ENCODE data around the gene NEU1. TPM values are rescaled to one million over a fixed set of nuclear protein-coding genes. Genes with fewer than 3 reads are reported as not detected.

NEU1 gene
- total RNA-seq, 2 experiments from 2014 or later: 12.4 to 12.9 TPM

DNA sequence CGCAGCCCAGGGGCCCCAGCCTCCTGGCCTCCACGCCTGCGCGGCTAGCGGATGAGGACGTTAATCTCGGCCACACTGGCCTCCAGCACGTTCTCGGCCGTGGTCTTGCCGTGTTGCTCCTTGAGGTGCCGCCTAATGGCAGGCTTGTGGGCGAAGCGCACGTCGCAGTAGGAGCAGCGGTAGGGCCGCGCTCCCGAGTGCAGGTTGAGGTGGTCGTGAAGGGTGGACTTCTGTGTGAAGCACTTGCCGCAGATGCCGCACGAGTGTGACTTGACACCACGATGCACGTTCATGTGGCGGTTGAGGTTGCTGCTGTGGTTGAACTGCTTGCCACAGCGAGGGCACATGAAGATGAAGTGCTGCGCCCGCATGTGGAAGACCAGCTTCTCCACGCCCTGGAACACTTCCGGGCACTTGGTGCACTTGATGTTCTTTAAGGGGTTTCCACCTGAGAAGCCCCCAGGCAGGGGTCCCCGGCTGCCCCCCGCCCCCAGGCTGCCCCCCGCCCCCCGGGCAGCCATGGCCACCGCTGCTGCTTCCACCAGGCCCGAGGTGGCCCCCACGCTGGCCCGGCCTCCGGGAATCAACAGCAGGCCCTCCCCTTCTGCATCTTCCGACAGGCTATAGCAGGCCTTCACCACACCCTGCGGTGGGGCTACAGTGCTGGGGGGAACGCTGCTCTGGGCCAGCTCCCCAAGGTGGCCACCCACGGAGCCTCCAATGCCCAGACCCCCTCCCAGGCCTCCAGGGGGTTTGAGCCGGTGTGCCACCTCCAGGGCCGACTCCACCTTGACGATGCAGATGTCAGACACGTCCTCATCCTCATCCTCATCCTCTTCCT lies 37.5 kb upstream of the NEU1 start:
- no peaks in the 10 kb centered on the region for H3K9me3 Mint-ChIP-seq
- peak overlapping the region; percentile 54 for H3K27ac Mint-ChIP-seq
- H3K4me3 Mint-ChIP-seq: peak overlapping the region; percentile 39
- peak; percentile 27 for DNase-seq
- H3K36me3 Mint-ChIP-seq: peaks cover 9% of the 10 kb centered on the region
- H3K4me1 Mint-ChIP-seq: peaks cover 32% of the 10 kb centered on the region
- peaks cover 6% of the 10 kb centered on the region for H3K27me3 Mint-ChIP-seq

DNA sequence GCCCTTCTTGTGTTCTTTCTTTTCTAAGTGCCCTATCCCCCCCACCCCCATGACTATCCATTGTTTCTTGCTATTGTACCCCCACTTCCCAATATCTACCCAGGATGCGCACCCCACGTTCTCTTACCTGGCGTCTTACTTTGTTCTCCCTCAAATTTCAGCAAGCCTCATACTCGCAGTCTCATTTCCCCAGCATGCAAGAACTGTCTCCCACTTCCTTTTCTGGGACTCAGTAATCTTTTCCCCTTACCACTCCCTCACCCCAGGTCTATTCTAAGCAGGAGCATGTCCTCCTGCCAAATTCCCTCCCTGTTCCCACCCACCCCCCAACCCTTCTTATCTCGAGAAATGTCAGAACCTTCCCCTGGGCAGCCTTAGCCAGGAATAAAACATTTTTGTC lies 36.6 kb upstream of the NEU1 start:
- DNase-seq: no peak
- H3K9me3 Mint-ChIP-seq: no peaks in the 10 kb centered on the region
- H3K4me1 Mint-ChIP-seq: peaks cover 32% of the 10 kb centered on the region
- H3K4me3 Mint-ChIP-seq: peak overlapping the region; percentile 61
- H3K36me3 Mint-ChIP-seq: peaks cover 9% of the 10 kb centered on the region
- peaks cover 6% of the 10 kb centered on the region for H3K27me3 Mint-ChIP-seq
- H3K27ac Mint-ChIP-seq: peak overlapping the region; percentile 40

DNA sequence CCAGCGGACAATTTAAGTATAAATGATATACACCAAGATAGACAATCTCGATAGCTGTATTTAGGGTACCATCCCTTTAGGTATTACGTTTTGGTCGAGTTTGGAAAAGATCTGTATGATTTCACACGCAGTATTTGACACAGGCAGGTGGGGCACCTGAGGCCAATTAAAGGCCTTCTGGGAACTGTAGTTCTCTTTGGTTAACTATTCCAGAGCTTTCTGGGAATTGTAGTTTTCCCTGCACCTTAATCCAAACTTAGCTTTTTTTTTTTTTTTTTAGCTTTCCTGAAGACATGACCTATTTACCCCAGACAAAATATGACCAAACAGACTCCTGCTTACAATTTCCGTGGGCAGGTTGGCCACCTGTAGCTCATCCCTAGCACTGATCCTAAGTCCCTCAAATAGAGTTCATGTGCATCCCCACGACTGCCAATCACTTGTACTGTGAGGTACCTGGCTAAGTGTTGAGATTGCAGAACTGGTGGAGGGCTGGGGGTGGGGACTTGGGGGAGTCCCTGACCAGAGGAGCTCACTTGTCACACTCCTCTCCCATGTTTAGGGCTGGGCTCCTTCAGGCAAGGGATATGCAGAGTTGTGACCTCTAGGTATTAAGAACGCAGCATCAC lies 35.9 kb upstream of the NEU1 start:
- Mint-ChIP-seq H3K27me3 (peaks cover 6% of the 10 kb centered on the region), H3K27ac (peak overlapping the region; percentile 97), H3K4me3 (peak overlapping the region; percentile 97), H3K36me3 (peaks cover 11% of the 10 kb centered on the region), H3K9me3 (no peaks in the 10 kb centered on the region), H3K4me1 (peaks cover 32% of the 10 kb centered on the region)
- peak; percentile 22 for DNase-seq

DNA sequence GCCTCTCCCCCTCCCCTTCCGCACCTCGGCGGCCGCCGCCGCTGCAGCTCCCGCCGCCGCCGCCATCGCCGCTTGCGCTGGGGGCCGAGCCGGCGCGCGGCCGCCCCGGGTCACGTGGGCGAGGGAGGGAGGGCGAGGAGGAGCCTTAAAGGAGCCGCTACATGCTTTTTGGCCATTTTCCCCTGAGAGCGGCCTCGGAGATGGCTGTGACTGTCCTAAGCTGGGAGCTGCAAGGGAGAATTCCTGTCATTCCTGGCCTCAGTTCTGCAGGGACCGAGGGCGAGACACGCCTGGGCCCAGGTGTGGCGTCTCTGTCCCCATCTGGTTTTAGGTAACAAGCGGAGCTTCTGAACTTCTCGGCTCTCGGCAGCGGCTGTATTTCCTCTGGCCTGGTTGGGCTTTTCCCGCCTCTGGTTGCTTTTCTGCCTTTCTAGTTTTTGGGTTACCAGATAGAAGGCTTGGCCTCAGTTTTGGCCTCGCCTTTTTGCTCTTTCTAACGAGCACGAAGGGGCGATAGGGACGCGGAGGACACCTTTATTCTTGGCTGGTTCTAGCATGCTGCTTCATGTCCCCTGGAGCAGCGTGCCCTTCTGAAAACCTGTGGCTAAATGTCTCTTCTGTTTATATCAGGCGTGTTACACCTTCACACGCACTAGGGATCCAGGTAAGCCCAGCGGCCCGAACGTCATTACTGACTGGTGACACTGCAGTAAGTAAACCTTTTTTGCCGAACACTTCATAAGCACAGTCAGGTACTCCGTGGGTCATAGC lies 35.2 kb upstream of the NEU1 start, which contains the start of gene EHMT2:
EHMT2 (minus strand) TSS at position 87 of the 771 bp plus-strand sequence; CDS start at position 66, 21 bp downstream.
- peaks cover 13% of the 10 kb centered on the region for H3K36me3 Mint-ChIP-seq
- peaks cover 4% of the 10 kb centered on the region for H3K27me3 Mint-ChIP-seq
- H3K9me3 Mint-ChIP-seq: no peaks in the 10 kb centered on the region
- peaks cover 30% of the 10 kb centered on the region for H3K4me1 Mint-ChIP-seq
- peak; percentile 92 for DNase-seq
- peak within 1 kb of the TSS; percentile 97 for H3K27ac Mint-ChIP-seq
- peak within 1 kb of the TSS; percentile 97 for H3K4me3 Mint-ChIP-seq

DNA sequence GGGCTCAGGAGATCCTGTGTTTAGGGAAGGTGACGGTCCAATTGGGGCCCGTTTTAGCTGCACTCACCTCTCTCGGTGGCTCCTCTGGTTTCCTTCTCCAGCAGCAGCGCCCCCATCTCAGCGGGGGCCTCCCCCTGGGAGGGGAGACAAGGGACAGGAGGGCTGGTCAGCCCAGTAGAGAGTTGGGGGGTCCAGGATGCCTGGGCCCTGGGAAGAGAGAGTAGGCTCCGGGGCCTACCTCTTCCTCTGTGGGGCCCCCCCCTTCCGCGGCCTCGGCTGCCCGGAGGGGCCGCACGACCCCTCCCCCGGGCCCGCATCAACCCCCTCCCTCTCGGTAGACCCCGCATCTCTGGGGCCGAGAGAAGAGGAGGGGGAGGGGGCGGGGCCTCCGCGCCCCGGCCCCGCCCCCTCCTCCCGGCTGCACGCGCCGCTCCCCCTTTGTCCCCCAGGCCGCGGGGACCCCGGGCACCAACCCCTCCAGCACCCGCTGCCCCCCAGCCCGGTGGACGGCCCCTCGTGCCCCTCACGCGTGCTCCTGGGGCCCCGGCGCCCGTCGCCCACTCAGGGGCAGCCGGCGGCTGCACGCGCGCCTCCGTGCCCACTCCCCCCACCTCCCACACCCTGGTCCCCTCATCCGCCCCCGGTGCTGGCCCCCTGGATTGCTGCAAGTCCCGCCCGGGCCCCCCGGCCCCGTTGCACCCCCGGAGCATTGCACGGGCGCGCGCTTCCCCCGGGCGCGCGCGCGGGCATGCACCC lies 34.4 kb upstream of the NEU1 start:
- no peak for DNase-seq
- Mint-ChIP-seq H3K36me3 (peaks cover 13% of the 10 kb centered on the region), H3K27me3 (no peaks in the 10 kb centered on the region), H3K4me3 (peak overlapping the region; percentile 86), H3K9me3 (no peaks in the 10 kb centered on the region), H3K27ac (peak overlapping the region; percentile 85), H3K4me1 (peaks cover 25% of the 10 kb centered on the region)

DNA sequence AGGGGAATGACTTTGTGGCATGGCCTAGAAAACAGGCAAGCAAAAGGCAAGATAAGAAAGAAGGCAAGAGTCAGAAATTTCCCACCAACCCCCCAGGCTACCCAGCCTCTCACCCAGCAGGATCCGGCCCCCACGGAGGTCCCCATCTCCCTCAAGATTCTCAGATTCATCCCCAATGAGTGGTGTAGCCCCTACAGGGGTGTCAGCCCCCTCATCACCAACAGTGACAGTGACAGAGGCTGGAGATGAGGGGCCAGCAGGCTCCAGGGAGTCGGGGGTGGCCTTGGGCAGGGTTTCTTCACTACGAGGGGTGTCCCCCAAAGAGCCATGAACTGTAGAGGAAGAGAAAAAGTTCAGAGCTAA lies 33.9 kb upstream of the NEU1 start:
- Mint-ChIP-seq H3K27me3 (no peaks in the 10 kb centered on the region), H3K4me1 (peaks cover 25% of the 10 kb centered on the region), H3K36me3 (peaks cover 13% of the 10 kb centered on the region), H3K27ac (peak overlapping the region; percentile 85), H3K4me3 (peak overlapping the region; percentile 86), H3K9me3 (no peaks in the 10 kb centered on the region)
- no peak for DNase-seq

DNA sequence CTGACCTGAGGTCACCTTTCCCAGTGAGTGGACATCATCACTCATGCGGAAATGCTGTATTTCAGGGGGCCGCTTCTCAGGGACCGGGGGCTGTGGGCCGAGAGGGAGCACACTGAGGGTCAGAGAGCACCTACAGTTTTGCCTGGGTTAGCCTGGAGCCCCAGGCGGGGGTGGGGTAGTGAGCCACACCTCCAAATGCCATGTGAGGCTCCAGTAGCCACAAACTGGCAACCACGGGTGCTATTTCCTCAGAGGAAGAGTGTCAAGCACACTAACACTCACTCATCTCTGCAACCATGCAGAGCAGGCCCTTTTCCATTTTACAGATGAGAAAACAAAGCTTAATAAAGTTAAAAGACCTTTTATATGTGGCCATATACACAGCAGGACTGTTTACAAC lies 30.2 kb upstream of the NEU1 start:
- Mint-ChIP-seq H3K4me3 (no peak overlapping the region), H3K36me3 (peaks cover 16% of the 10 kb centered on the region)

GRCh38 chr6:31889331-31889972 lies 26.8 kb upstream of the NEU1 start:
- Mint-ChIP-seq H3K36me3 (peaks cover 19% of the 10 kb centered on the region), H3K9me3 (no peaks in the 10 kb centered on the region), H3K27ac (no peak overlapping the region), H3K4me3 (no peak overlapping the region), H3K27me3 (no peaks in the 10 kb centered on the region), H3K4me1 (no peaks in the 10 kb centered on the region)
- no peak for DNase-seq

More for the DNA sequence above, 30.2 kb upstream of the NEU1 start:
- DNase-seq: no peak
- Mint-ChIP-seq H3K9me3 (no peaks in the 10 kb centered on the region), H3K27me3 (no peaks in the 10 kb centered on the region), H3K4me1 (peaks cover 9% of the 10 kb centered on the region), H3K27ac (no peak overlapping the region)

DNA sequence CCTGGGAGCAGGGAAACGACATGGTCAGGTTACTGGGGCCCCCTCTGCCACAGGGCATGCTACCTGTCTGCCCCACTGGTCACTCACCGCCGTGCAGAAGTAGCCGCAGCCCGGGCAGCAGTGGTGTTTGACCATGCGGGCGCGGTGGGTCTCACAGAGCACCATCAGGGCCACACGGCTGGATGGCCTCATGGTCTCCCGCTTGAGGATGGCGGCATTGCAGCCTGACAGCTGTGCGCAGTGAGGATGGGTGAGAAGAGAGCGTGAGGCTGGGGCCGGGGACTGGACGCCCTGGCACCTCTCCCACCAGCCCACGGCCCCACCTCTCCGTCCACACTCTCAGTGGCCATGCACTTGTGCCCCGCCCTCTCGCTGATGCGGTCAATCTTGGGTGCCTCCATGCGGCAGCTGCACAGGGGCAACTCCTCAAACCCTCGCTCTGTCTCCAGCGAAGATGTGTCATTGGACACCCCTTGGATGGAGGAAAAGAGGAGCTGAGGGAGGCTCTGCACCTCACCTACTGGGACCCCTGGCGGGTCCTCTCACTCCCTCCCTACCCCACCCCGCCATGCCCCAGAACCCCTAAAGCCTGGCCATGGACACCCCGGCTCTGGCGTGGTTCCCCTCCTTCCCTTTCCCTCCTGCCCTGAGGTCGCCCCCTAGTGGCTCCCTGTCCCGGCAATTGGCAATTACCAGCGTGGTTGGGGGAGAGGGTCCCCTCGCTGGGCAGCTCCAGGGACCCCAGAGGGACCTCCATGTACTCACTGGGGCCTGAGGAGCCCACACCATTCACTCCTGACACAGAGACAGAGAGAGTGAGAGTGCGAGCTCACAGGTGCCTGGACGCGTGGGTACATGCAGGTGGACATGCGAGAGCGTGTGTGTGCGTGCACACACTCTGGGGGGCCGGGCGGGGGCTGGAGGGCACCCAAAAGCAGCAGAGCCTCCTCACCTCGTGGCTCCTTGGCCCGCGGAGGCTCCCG lies 25.9 kb upstream of the NEU1 start:
- Mint-ChIP-seq H3K4me3 (no peak overlapping the region), H3K27ac (no peak overlapping the region), H3K36me3 (peaks cover 18% of the 10 kb centered on the region), H3K9me3 (no peaks in the 10 kb centered on the region), H3K27me3 (no peaks in the 10 kb centered on the region), H3K4me1 (no peaks in the 10 kb centered on the region)
- DNase-seq: peak; percentile 58

DNA sequence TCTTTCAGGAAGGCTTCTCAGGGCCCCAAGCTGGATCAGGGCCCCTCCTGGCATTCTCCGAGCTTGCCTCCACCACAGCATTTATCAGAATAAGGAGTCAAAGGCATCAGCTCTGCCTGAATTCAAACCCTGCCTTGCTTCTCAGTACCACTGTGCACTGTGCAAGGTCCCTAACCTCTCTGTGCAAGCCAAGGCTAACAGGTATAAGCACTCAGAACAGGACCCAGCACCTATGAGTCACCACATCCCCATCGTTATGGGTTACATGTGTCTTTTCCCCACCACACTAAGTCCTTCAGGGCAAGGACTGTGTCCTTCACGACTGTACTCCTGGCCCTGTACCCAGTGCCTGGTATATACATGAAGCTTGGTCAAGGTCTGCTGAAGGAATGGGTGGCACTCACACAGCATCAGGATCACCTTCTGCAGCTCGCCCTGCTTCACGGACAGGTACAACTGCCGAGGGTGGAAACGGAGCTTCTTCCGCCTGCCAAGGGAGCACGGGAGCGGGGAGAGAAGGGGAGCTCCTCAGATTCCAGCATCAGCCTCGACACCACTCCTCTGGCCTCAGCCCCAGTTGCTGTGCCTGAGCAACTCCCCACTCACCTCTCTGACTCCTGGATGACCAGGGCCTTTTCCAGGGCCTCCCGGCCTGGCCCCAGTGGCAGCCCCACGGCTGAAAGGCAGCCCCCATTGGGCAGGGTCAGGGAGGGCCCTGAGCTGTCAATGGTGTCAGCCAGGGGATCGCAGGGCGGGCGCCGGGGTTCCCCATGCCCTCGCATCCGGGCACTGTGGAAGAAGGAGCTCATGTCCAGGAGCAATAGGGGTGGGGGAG lies 24.8 kb upstream of the NEU1 start:
- Mint-ChIP-seq H3K27me3 (no peaks in the 10 kb centered on the region), H3K4me3 (no peak overlapping the region), H3K4me1 (no peaks in the 10 kb centered on the region), H3K36me3 (peaks cover 15% of the 10 kb centered on the region), H3K27ac (no peak overlapping the region), H3K9me3 (no peaks in the 10 kb centered on the region)
- DNase-seq: no peak

- Mint-ChIP-seq H3K9me3 (no peaks in the 10 kb centered on the region), H3K27me3 (no peaks in the 10 kb centered on the region), H3K4me3 (no peak overlapping the region), H3K4me1 (no peaks in the 10 kb centered on the region), H3K36me3 (peaks cover 15% of the 10 kb centered on the region), H3K27ac (no peak overlapping the region)
- no peak for DNase-seq
Measured at GRCh38 chr6:31886541-31886991, 23.9 kb upstream of the NEU1 start.

DNA sequence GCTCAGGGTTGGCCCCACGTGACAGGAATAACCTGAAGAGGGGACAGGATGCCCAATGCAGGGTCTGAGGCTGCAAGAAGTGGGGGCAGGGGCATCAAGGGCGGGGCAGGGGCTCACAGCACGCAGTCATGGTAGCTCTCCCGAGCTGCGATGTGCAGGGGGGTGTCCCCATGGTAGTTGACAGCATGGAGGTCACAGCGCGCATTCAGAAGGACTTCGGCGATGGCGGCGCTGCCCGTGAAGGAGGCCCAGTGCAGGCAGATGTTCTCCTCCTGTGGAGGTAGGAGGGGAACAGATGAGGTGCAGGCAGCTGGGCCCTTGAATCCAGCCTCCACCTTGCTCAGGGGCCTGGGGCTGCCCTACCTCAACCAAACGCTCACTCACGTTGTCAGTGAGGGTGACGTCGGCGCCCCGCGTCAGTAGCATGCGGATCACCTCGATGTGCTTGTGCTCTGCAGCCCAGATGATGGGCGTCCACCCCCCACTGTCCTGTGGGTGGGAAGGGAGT lies 22.0 kb upstream of the NEU1 start:
- H3K27me3 Mint-ChIP-seq: no peaks in the 10 kb centered on the region
- H3K4me3 Mint-ChIP-seq: no peak overlapping the region
- H3K4me1 Mint-ChIP-seq: no peaks in the 10 kb centered on the region
- DNase-seq: no peak
- H3K9me3 Mint-ChIP-seq: no peaks in the 10 kb centered on the region
- H3K27ac Mint-ChIP-seq: no peak overlapping the region
- peaks cover 23% of the 10 kb centered on the region for H3K36me3 Mint-ChIP-seq

Data from activated naive CD8-positive, alpha-beta T cell treated with anti-CD3 and anti-CD28 coated beads for 36 hours (primary cell).